PC-9 (cell line): Measurements from ENCODE around the gene CST6.

Experiments used
- CTCF ChIP-seq: fragments of 200-600 bp; sonication (generic); conservative IDR thresholded peaks from 2 replicates; pipeline ENCODE4 v1.6.1; 2017; ENCODE audit warnings: mixed run types, antibody characterized with exemption, mild to moderate bottlenecking, moderate library complexity
- EZH2 ChIP-seq: fragments of 200-600 bp; sonication (generic); IDR thresholded peaks from 2 replicates; pipeline ENCODE4 v1.8.0; 2017; ENCODE audit warnings: antibody characterized with exemption, low read depth

- TF ChIP-seq CTCF (no peak), EZH2 (no peak)
Measured at GRCh38 chr11:66032957-66033735, 21.3 kb downstream of the CST6 start.
